SK-N-SH treated with all-trans-retinoic acid at 6 μM for 48 hours (cell line): ENCODE data around the gene PPME1.

ENCODE experiments used
- ATAC-seq: fragments of 200-7000 bp; cut with Tn5 transposase; 3 replicates; pipeline ENCODE4 v1.9.1; 2020; ENCODE audit warnings: mild to moderate bottlenecking, moderate library complexity
- ARNTL ChIP-seq: fragments of 450-650 bp; formaldehyde crosslinking; IDR thresholded peaks from 2 replicates; pipeline ENCODE4 v1.5.0; 2020; ENCODE audit warnings: low read depth, mild to moderate bottlenecking, moderate library complexity, borderline replicate concordance
- BACH2 ChIP-seq: fragments of 250-450 bp; sonication (Bioruptor Pico); IDR thresholded peaks from 2 replicates; pipeline ENCODE4 v1.9.0; 2021; ENCODE audit warnings: mild to moderate bottlenecking, borderline replicate concordance
- CREB5 ChIP-seq: fragments of 250-450 bp; sonication (Bioruptor Pico); IDR thresholded peaks from 2 replicates; pipeline ENCODE4 v1.5.1; 2020; ENCODE audit warnings: low read depth, mild to moderate bottlenecking, moderate library complexity
- CSDC2 ChIP-seq: fragments of 250-450 bp; sonication (Bioruptor Pico); IDR thresholded peaks from 2 replicates; pipeline ENCODE4 v1.5.0; 2020; ENCODE audit warnings: mild to moderate bottlenecking, moderate library complexity
- ESRRG ChIP-seq: fragments of 250-450 bp; sonication (Bioruptor Pico); IDR thresholded peaks from 2 replicates; pipeline ENCODE4 v1.6.1; 2021; ENCODE audit warnings: mild to moderate bottlenecking
- GLIS3 ChIP-seq: fragments of 250-450 bp; sonication (Bioruptor Pico); IDR thresholded peaks from 2 replicates; pipeline ENCODE4 v1.5.0; 2020; ENCODE audit warnings: mild to moderate bottlenecking, moderate library complexity
- ISL1 ChIP-seq: fragments of 250-450 bp; sonication (Bioruptor Pico); IDR thresholded peaks from 2 replicates; pipeline ENCODE4 v2.1.2; 2022; ENCODE audit warnings: mild to moderate bottlenecking, moderate library complexity
- OSR1 ChIP-seq: fragments of 250-450 bp; sonication (Bioruptor Pico); IDR thresholded peaks from 2 replicates; pipeline ENCODE4 v1.8.0; 2022; ENCODE audit warnings: moderate library complexity, mild to moderate bottlenecking, inconsistent platforms
- PATZ1 ChIP-seq: fragments of 250-450 bp; sonication (Bioruptor Pico); IDR thresholded peaks from 2 replicates; pipeline ENCODE4 v1.8.0; 2020; ENCODE audit warnings: mild to moderate bottlenecking, moderate library complexity, borderline replicate concordance
- POU6F1 ChIP-seq: fragments of 250-450 bp; sonication (Bioruptor Pico); IDR thresholded peaks from 2 replicates; pipeline ENCODE4 v1.8.0; 2021; ENCODE audit warnings: low read depth, mild to moderate bottlenecking, moderate library complexity, borderline replicate concordance
- PPARA ChIP-seq: fragments of 250-450 bp; sonication (Bioruptor Pico); IDR thresholded peaks from 2 replicates; pipeline ENCODE4 v1.5.0; 2020; ENCODE audit warnings: mild to moderate bottlenecking, borderline replicate concordance
- SNAI2 ChIP-seq: fragments of 250-450 bp; sonication (Bioruptor Pico); IDR thresholded peaks from 2 replicates; pipeline ENCODE4 v1.5.0; 2020; ENCODE audit warnings: mild to moderate bottlenecking, moderate library complexity
- TCF4 ChIP-seq: fragments of 250-450 bp; sonication (Bioruptor Pico); IDR thresholded peaks from 2 replicates; pipeline ENCODE4 v1.8.0; 2021; ENCODE audit warnings: mild to moderate bottlenecking, moderate library complexity, borderline replicate concordance
- TOX ChIP-seq: fragments of 250-450 bp; sonication (Bioruptor Pico); IDR thresholded peaks from 2 replicates; pipeline ENCODE4 v1.8.0; 2021; ENCODE audit warnings: mild to moderate bottlenecking, moderate library complexity, borderline replicate concordance
- ZC3H10 ChIP-seq: fragments of 250-450 bp; sonication (Bioruptor Pico); IDR thresholded peaks from 2 replicates; pipeline ENCODE4 v1.5.1; 2021; ENCODE audit warnings: mild to moderate bottlenecking, moderate library complexity
- ZFP3 ChIP-seq: fragments of 250-450 bp; sonication (Bioruptor Pico); IDR thresholded peaks from 2 replicates; pipeline ENCODE4 v1.5.0; 2020; ENCODE audit warnings: mild to moderate bottlenecking, moderate library complexity
- ZFP30 ChIP-seq: fragments of 450-650 bp; formaldehyde crosslinking; IDR thresholded peaks from 2 replicates; pipeline ENCODE4 v1.5.0; 2022; ENCODE audit warnings: mild to moderate bottlenecking, moderate library complexity
- ZNF565 ChIP-seq: fragments of 450-650 bp; formaldehyde crosslinking; conservative IDR thresholded peaks from 2 replicates; pipeline ENCODE4 v1.5.0; 2020; ENCODE audit warnings: low read depth, mild to moderate bottlenecking, moderate library complexity
- ZNF70 ChIP-seq: fragments of 450-650 bp; formaldehyde crosslinking; IDR thresholded peaks from 2 replicates; pipeline ENCODE4 v1.5.0; 2020; ENCODE audit warnings: mild to moderate bottlenecking, moderate library complexity
- ZNF8 ChIP-seq: fragments of 450-650 bp; formaldehyde crosslinking; IDR thresholded peaks from 2 replicates; pipeline ENCODE4 v1.5.0; 2020; ENCODE audit warnings: mild to moderate bottlenecking, moderate library complexity
- TF ChIP-seq, protein P1 (sequence below): fragments of 250-450 bp; sonication (Bioruptor Pico); IDR thresholded peaks from 2 replicates; pipeline ENCODE4 v1.5.1; 2021; ENCODE audit warnings: mild to moderate bottlenecking, moderate library complexity

Gene PPME1

GRCh38 chr11:74265256-74265655 lies 94.2 kb downstream of the PPME1 start:
- no peak for TF ChIP-seq ZC3H10 (CRISPR knock-in tag)
- no peak for TF ChIP-seq BACH2 (CRISPR knock-in tag)
- no peak for TF ChIP-seq PATZ1 (CRISPR knock-in tag)
- no peak for TF ChIP-seq ZFP3
- TF ChIP-seq ZFP30 (CRISPR knock-in tag) = no peak
- no peak for TF ChIP-seq CSDC2 (CRISPR knock-in tag)
- TF ChIP-seq TOX = no peak
- no peak for TF ChIP-seq ZNF565
- TF ChIP-seq ARNTL (CRISPR knock-in tag) = no peak
- ATAC-seq = peak; percentile 20; the same call in 2 of the 3 replicates

DNA sequence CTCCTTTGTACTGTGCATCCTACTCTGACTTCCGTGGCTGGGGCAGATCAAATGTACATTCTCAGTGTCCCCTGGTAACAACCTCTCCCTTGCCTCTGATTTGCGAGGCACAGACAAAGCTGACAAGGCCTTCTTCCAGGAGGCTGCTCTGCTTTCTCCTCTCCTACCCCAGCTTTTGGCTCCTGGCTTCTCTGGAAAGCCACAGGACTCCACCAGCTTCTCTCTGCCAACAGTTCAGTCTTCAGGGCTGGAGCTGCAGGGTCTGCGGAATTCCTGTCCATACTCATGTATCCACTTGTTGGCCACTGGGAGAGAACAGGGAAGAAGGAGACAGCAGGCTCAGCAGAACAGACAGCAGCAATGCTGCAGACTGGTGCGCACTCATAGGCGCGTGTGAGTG lies 95.9 kb downstream of the PPME1 start:
- ATAC-seq = no peak
- TF ChIP-seq SNAI2 (CRISPR knock-in tag) (no peak), ZNF70 (no peak)
- TF ChIP-seq, all 23 proteins: peak for 0

DNA sequence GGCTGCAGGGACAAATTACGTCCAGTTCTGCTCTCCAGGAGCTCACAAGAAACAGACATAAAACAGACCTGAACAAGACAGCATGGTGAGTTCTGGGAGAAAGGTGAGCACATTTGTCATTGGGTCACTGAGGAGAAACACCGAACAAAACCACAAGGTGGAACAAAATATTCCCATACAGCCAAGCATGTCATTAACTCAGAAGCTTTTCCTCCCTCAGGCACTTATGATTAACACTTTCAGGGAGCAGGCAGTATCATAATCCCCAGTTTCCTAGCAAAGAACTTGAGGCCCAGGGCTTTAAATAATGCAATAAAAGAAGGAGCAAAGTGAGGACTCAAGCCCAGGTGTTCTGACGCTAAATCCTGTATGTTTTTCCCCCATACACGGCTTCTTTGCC lies 97.4 kb downstream of the PPME1 start:
- ATAC-seq = no peak
- TF ChIP-seq ZNF8 (CRISPR knock-in tag) (no peak), ESRRG (CRISPR knock-in tag) (no peak), GLIS3 (no peak), CSDC2 (CRISPR knock-in tag) (no peak), ZFP30 (CRISPR knock-in tag) (no peak), TCF4 (CRISPR knock-in tag) (no peak)
- TF ChIP-seq, protein P1, sequence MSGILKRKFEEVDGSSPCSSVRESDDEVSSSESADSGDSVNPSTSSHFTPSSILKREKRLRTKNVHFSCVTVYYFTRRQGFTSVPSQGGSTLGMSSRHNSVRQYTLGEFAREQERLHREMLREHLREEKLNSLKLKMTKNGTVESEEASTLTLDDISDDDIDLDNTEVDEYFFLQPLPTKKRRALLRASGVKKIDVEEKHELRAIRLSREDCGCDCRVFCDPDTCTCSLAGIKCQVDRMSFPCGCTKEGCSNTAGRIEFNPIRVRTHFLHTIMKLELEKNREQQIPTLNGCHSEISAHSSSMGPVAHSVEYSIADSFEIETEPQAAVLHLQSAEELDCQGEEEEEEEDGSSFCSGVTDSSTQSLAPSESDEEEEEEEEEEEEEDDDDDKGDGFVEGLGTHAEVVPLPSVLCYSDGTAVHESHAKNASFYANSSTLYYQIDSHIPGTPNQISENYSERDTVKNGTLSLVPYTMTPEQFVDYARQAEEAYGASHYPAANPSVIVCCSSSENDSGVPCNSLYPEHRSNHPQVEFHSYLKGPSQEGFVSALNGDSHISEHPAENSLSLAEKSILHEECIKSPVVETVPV (CRISPR knock-in tag) = no peak

DNA sequence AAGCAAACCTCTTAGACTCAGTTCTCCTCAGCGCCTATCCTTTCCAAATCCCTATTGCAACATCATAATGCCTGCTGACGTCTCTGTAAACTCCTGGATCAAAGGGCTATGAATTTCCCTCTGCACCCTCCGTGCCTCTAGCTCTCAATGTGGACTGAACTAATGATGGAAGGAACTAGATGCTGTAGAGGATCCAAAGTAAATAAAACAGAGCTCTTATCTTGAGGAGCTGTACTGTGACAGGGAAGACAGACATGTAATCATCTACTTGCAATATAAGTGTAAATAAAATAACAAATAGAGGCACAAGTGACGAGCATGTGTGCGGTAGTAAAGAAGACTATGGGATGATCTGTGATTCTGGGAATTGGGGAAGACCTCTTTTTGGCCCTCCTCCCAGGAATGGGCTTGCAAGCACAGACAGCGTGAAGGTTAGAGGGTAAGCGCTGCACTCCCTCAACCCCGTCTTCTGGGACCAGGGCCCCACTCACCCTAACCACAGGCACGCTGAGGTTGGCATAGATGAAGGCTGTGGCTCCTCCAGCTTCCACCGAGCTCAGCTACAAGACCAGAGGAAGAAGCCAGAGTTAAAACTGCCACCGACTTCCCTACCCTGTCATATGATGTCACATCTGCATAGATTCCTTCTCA lies 98.2 kb downstream of the PPME1 start:
- TF ChIP-seq CREB5 = no peak

GRCh38 chr11:74272276-74272675 lies 101.2 kb downstream of the PPME1 start:
- no peak for TF ChIP-seq POU6F1 (CRISPR knock-in tag)
- TF ChIP-seq ISL1 = no peak
- no peak for TF ChIP-seq OSR1 (CRISPR knock-in tag)
- ATAC-seq = no peak

More for the DNA sequence above, 98.2 kb downstream of the PPME1 start:
- ATAC-seq = no peak

DNA sequence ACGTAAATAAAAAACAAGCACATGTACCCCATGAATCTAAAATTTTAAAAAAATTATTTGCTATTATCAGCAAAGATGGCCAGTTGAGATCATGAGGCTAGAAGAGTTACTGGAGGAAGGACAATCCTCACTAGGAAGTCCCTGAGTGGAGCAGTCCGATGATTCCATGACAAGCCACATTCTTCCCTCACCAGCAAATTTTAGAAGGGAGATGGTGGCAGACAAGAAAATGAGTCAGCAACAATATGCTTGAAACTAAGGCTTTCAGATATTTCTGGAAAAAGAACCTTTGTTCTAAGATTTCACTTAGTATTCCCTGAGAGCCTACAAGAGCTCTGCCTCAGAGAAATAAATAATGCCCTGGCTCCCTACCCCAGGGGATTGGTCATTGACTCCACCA lies 105.5 kb downstream of the PPME1 start:
- no peak for TF ChIP-seq POU6F1 (CRISPR knock-in tag)
- TF ChIP-seq PATZ1 (CRISPR knock-in tag) = no peak
- TF ChIP-seq OSR1 (CRISPR knock-in tag) = no peak
- no peak for TF ChIP-seq TCF4 (CRISPR knock-in tag)
- no peak for TF ChIP-seq ZNF70
- TF ChIP-seq TOX = no peak
- no peak for TF ChIP-seq ZFP3
- no peak for TF ChIP-seq PPARA (CRISPR knock-in tag)
- TF ChIP-seq CSDC2 (CRISPR knock-in tag) = no peak
- TF ChIP-seq BACH2 (CRISPR knock-in tag) = no peak
- no peak for TF ChIP-seq SNAI2 (CRISPR knock-in tag)
- TF ChIP-seq CREB5 = no peak
- TF ChIP-seq ZC3H10 (CRISPR knock-in tag) = no peak
- no peak for TF ChIP-seq ISL1
- no peak for TF ChIP-seq GLIS3
- no peak for TF ChIP-seq ZNF8 (CRISPR knock-in tag)
- no peak for TF ChIP-seq ESRRG (CRISPR knock-in tag)
- ATAC-seq = no peak
